ENCODE results near the gene RGS4. TPM values are rescaled to one million over a fixed set of nuclear protein-coding genes. Genes with fewer than 3 reads are reported as not detected.

The RGS4 gene
- total and polyA plus RNA-seq, 2 experiments from 2014 or later = 0.32 to 0.38 TPM

GRCh38 chr1:163054181-163054591 is 15.0 kb upstream of the RGS4 start:
- Mint-ChIP-seq H3K27me3 (ENCODE audit: insufficient read depth, low read depth, poor library complexity) (no peaks in the 10 kb centered on the region), H3K27ac (peak overlapping the region; percentile 38; the same call in 1 of the 2 replicates), H3K9me3 (no peaks in the 10 kb centered on the region), H3K4me3 (no peak overlapping the region), H3K36me3 (ENCODE audit: low read depth) (no peaks in the 10 kb centered on the region), H3K4me1 (no peaks in the 10 kb centered on the region; the same call in 2 of the 3 replicates)
- no peaks in the 10 kb centered on the region for H3K36me3 ChIP-seq (ENCODE audit: insufficient read depth)
- H3K4me1 ChIP-seq (ENCODE audit: insufficient read depth) = no peaks in the 10 kb centered on the region
- ATAC-seq (no peak), DNase-seq (ENCODE audit: low spot score) (no peak)
- no peaks in the 10 kb centered on the region for H3K79me2 ChIP-seq (replicated peaks; ENCODE audit: insufficient read depth)
- no peak overlapping the region for H2AFZ ChIP-seq
- TF ChIP-seq REST (IDR thresholded peaks at IDR 0.05; ENCODE audit: unreplicated experiment) (no peak), CTCF (conservative IDR thresholded peaks at IDR 0.05; ENCODE audit: low read depth in 2 of 2) (no peak), JUNB (IDR thresholded peaks at IDR 0.05; ENCODE audit: unreplicated experiment) (no peak), POLR2AphosphoS5 (IDR thresholded peaks at IDR 0.05; ENCODE audit: low read depth) (no peak), CREB1 (CRISPR knock-in tag; IDR thresholded peaks at IDR 0.05; ENCODE audit: low read depth) (no peak), ZNF462 (CRISPR knock-in tag; IDR thresholded peaks at IDR 0.05) (no peak), EZH2 (IDR thresholded peaks at IDR 0.05; ENCODE audit: low read depth, unreplicated experiment) (no peak), STAT1 (IDR thresholded peaks at IDR 0.05; ENCODE audit: unreplicated experiment) (no peak), ZNF331 (CRISPR knock-in tag; IDR thresholded peaks at IDR 0.05; ENCODE audit: low read depth) (no peak), ZNF114 (CRISPR knock-in tag; IDR thresholded peaks at IDR 0.05) (no peak), EZH2phosphoT487 (IDR thresholded peaks at IDR 0.05; ENCODE audit: unreplicated experiment) (no peak), ETS1 (IDR thresholded peaks at IDR 0.05) (no peak), NANOG (IDR thresholded peaks at IDR 0.05; ENCODE audit: borderline replicate concordance) (no peak)
- no peaks in the 10 kb centered on the region for H3F3A ChIP-seq (replicated peaks; ENCODE audit: low read depth)
- no peaks in the 10 kb centered on the region for H3K9me2 ChIP-seq (ENCODE audit: insufficient read depth)
- H3K4me2 ChIP-seq = no peak overlapping the region
- H3K27me3 ChIP-seq (ENCODE audit: insufficient read depth) = no peaks in the 10 kb centered on the region
- H3K4me3 ChIP-seq = no peak overlapping the region
- H3K27ac ChIP-seq (ENCODE audit: low read depth) = no peak overlapping the region
- H4K20me1 ChIP-seq (replicated peaks; ENCODE audit: insufficient read depth) = no peaks in the 10 kb centered on the region

All from GM23338 (cell line).